ENCODE measurements around the gene TSPEAR.

GRCh38 chr21:44701541-44701940, 9.8 kb downstream of the TSPEAR start:
- TF ChIP-seq CTCF (IDR thresholded peaks at IDR 0.05) (no peak), POLR2AphosphoS5 (IDR thresholded peaks at IDR 0.05) (no peak)
